NOMO-1 treated with dmso at 0.1 percent for 144 hours (cell line): ENCODE measurements around the gene RXFP4.
"Not testable (repeated sequence)": the region's sequence is repeated elsewhere in the genome, so short reads cannot be mapped to it uniquely, and the experiment has no call there.

Experiments
- DNase-seq: peaks from one replicate; lab custom pipeline; 2025; ENCODE audit not compliant: unreplicated experiment; lab: John Stamatoyannopoulos, UW

The RXFP4 gene

DNA sequence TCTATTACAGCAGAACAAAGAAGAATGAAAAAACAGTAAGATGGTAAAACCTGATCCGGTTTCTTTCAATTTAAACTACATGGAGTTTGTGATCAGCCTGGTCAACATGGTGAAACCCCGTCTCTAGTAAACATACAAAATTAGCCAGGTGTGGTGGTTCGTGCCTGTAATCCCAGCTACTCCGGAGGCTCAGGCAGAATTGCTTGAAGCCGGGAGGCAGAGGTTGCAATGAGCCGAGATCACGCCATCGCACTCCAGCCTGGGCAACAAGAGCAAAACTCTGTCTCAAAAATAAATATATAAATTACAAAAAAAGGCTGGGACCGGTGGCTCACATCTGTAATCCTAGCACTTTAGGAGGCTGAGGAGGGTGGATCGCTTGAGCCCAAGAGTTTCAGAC is 10.7 kb upstream of the RXFP4 start:
- DNase-seq, result not testable (repeated sequence)

DNA sequence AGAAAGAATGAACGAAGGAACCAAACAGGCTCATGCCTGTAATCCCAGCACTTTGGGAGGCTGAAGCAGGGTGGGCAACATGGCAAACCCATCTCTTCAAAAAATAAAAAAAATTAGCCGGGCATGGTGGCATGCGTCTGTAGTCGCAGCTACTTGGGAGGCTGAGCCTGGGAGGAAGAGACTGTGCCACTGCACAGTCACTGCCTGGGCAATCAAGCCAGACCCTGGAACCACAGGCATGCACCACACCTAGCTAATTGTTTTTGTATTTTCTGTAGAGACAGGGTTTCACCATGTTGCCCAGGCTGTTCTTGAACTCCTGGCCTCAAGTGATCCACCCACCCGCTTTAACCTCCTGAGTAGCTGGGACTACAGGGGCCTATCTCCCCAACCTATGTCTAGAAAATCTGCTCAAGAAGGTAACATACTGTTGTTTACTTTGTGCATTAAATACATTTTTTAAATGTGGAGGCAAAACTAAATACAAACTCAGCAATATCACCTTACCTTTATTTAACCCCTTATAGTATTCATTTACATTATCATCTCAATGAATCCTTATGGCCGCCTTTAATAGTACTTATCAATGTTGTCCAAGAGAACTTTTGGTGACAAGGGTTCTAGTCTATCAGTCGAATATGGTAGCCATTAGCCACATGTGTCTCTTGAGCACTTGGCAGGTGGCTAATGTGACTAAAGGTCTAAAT is 10.0 kb upstream of the RXFP4 start:
- DNase-seq, result no peak

DNA sequence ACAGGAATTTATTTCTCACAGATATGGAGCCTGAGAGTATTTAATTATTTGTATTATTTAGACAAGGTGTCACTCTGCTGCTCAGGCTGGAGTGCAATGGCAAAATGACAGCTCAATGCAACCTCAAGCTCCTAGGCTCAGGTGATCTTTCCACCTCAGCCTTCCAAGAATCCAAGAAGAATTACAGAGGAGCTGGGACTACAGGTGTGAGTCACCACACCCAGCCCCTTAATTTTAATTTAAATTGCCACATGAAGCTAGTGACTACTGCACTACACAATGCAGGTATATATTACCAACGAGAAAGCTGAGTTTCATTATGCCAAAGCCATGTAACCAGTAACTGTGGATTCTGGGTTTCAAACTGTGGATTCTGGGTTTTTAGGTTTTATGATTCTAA is 9.4 kb upstream of the RXFP4 start:
- DNase-seq, result no peak

DNA sequence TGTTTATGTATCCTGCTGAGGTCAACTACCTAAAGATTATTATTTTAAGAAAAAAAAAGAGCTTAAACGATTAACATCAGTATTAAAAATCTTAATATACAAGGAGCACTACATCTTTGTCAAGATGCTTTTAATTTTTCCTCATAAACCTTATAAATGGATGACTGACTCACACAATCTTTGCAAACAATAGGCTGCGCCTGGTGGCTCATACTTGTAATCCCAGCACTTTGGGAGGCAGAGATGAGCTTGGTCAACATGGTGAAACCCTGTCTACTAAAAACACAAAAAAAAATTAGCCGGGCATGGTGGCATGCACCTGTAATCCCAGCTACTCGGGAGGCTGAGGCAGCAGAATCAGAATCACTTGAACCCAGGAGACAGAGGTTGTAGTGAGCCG is 9.0 kb upstream of the RXFP4 start:
- DNase-seq, result no peak

DNA sequence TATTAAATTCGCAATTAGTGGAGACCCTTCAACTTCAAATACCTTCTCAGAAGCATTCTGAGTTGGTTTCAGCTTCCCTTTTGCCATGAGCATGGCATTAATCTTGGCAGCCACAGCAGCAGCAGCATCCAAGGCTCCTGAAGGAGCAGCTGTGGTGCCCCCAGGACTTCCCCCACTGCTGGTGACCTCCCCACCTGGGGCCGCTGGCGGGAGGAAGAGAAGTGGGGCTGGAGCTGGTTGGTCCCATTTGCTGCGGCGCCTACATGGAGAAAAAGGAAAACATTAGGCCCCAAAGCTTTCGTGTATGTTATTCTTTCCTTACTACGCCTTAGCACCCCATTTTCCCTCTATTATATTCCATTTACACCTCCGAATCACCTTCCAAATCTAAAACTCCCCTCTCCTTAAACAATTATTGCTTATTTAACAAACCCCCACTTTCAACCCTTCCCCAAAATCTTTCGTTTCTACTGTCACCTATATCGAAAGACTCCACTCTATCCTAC is 7.8 kb upstream of the RXFP4 start:
- DNase-seq, result no peak

DNA sequence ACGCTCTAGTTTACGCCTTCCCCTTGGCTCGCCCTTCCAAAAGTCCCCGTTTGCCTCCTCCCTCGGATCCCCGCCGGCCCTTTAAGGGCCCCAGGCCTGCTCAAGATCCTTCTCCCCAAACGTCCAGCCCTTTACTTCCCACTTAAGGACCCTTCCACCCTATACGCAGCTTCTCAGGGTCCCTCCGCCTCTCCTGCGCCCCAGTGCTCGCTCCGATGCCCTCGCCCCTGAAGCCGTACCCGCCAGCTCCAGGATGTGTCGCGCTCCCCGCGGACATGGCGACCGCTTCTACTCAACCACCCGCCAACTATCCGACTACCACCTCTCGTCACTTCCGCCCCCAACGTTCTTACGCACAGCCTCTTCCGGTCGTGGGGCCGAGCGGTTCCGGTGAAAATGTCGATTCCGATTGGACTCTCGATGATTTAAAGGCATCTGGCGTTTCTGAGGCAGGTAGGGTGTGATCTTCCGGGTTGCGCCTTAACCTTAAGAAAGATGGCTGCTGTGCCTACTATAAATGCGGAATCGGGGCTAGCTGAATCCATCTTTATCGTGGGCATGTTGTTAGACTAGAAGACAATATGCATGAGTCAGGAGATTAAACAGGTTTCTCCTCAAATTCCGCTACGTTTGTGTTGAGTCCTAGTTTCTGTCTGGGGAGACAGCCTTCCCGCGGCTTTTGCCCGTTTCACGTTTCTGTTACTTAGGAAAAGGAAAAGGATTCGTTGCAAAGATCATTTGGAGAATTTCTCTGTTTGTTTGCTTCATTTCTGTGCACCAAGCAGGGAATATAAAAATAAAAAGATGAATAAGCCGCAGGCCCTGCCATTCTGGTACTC is 7.1 kb upstream of the RXFP4 start, which contains the start of gene KHDC4:
KHDC4 (minus strand) TSS at position 317 of the 839 bp plus-strand sequence; CDS start at position 277, 40 bp downstream.
- DNase-seq, result peak; percentile 99

DNA sequence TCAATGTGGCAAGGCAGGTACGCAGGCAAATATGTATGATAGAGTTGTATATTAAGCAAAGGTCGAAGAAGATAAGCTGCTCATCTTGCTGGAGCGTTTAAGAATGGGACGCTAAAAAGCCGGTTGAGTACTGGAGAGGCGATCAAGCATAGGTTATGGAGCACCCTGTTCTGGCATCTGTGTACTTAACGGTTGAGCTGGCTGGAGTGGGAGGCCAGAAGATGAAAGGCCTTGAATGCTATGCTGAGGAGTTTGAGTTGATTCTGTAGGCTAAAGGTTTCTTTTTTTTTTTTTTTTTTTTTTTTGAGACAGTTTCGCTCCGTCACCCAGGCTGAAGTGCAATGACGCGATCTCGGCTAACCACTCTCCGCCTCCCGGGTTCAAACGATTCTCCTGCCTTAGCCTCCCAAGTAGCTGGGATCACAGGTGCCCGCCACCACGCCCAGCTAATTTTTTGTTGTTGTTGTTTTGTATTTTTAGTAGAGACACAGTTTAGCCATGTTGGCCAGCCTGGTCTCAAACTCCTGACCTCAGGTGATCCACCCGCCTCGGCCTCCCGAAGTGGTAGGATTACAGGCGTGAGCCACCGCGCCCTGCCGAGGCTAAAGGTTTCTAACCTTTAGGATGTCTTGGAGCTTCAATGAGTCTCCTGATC is 6.4 kb upstream of the RXFP4 start:
- no peak for DNase-seq

DNA sequence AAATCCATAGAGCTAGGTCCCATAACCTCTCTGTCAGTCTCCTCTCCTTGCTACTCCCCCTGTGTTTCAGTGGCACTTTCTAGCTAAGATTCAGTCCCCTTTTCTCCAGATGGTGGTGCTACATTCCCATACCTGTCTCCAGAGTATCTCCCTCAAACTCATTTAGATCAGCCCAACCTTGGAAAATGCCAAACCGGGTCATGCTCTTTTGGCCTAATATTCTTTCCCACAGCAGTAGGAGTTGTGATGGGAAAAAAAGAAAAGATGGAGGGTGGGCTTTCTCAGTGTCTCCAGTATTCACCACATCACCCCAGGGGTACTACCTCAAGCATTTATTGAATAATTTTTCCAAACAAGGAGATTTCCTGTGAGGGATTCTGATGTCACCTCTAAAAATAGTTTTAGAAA is 3.2 kb upstream of the RXFP4 start:
- DNase-seq, result peak; percentile 21

DNA sequence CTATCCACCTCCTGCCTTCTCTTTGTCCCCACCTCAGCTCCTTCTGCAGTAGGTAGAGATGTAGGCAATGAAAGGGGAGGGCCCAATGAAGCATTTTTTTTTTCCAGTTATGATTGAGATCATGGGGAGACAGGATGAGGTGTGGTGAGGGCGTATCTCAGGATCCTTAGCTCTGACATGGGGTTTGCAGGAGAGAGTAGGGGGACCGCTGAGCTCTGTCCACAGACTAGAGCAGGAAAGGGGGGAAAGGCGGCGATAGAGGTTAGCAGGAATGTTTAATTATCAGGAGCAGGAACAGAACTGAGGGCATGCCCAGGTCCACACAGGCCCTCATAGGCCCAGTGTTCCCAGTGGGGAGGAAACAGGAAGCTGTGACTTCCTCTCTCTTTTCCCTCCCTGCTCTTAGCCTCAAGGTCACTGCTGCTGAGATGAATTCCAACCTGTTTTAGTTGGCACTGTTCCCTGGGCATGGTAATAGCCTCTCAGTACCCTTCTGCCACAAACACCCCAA is 901 bp upstream of the RXFP4 start:
- no peak for DNase-seq

DNA sequence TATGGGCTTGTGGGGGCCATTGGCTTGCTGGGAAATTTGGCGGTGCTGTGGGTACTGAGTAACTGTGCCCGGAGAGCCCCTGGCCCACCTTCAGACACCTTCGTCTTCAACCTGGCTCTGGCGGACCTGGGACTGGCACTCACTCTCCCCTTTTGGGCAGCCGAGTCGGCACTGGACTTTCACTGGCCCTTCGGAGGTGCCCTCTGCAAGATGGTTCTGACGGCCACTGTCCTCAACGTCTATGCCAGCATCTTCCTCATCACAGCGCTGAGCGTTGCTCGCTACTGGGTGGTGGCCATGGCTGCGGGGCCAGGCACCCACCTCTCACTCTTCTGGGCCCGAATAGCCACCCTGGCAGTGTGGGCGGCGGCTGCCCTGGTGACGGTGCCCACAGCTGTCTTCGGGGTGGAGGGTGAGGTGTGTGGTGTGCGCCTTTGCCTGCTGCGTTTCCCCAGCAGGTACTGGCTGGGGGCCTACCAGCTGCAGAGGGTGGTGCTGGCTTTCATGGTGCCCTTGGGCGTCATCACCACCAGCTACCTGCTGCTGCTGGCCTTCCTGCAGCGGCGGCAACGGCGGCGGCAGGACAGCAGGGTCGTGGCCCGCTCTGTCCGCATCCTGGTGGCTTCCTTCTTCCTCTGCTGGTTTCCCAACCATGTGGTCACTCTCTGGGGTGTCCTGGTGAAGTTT is 550 bp downstream of the RXFP4 start:
- no peak for DNase-seq

DNA sequence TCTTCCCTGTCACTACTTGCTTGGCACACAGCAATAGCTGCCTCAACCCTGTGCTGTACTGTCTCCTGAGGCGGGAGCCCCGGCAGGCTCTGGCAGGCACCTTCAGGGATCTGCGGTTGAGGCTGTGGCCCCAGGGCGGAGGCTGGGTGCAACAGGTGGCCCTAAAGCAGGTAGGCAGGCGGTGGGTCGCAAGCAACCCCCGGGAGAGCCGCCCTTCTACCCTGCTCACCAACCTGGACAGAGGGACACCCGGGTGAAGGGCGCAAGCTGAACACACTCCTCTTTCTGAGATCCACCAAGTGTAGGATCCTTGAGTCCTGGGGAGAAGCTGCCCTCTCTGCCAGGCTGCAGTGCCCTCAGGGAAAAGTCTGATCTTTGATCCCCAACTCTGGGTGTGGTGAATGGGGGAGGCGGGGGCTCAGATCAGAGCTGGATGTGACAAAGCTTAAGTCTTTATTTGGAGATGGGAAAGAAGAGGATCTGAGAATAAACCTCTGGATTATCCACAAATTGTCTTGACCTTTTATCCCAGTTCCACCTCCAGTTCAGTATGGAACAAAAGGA is 1.2 kb downstream of the RXFP4 start:
- DNase-seq, result no peak

DNA sequence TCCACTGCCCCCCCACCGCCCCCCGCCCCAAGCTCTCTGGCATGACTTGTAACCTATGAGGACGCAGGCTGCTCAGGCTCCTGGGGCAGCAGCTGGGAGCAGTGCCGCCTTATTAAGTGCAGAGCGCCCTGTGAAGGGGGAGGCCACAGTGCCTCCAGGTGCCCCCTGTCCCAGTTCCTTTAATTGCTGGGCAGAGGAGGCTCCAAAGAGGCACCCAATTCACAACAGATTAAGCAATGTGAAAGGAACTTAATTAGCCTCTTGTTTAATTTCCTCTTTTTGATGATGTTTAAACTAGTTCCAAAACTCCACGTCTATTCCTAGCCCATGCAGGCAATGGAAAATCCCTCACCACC is 3.0 kb downstream of the RXFP4 start:
- peak; percentile 12 for DNase-seq

DNA sequence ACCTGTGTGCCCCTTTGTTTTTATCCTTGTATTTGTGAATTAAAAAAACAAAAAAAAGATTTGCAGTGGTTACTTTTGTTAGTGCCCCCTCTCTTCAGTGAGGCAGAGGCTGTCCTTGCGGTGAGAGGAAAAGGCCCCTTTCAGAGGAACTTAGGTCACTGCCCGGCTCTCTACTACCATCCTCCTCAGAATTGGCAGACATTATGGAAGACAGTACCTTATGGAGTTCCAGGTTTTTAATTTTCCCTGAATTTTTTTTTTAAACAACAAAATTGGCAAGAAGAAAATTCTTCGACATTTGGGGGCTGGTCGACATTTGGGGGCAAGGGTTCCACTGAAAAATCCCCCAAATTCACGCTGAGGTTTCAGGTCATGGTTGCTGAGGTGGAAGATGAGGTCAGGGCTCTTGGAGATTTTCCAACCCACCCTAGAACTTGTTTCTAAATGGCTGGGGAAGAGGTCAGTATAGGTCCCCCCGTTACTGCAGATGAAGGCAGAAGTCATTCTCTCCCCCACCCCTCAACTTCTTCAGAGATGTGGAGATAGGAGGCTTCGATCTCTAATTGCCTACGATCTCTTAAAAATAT is 5.3 kb downstream of the RXFP4 start:
- no peak for DNase-seq

DNA sequence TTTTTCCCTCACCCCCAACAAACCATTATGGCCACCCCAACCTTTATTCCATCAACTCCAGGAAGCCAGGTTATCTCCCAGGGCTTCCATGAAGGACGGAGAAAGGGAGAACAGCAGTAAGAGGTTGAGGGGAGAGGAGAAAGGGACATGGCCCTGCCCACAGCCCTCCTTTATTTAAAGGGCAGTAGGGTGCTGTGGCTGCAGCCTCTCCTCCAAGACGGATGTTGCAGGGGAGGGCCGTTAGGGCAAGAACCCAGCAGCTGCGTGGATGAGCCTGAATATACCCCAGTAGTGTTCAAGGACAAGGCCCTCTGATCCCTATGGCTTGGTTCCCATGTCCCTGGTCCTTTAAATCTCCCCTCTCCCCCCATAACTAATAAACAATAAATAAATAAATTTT is 5.9 kb downstream of the RXFP4 start:
- DNase-seq, result no peak

DNA sequence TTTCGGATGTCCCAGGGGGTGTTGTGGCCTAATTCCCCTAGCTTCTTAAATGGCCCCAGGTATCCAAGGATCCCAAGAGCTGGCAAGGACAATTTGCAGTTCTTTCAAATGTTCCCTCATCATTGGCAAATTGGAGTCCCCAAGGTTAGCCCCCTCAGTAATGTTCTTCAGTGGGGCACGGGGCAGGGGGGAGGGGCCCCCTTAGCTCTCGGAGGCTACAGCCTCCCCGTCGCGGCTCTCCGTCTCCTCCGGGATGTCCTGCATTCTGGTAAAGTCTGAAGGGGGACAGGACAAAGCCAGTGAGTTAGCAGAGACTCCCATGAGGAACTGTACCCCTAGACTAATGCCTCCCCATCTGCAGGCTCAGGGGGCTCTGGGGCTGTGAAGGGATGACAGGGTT is 6.3 kb downstream of the RXFP4 start:
- no peak for DNase-seq

DNA sequence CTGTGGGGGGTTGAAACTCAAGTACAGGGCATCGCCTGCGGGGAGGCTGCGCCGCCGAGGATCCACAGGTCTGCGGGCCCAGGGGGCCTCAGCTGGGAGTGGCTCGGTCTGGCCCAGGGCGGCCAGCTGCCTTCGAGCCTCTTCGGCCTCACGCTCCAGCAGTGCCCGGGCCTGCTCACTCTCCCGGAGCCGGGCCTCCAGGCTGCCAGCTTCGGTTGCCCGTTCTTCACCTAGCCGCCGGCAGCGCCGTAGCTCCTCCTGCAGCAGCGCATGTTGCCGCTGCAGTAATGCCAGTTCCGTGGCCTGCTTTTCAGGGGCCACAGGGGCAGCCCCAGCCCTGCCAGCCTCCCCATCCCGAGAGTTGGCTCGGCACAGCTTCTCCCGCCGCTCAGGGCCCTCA is 9.4 kb downstream of the RXFP4 start:
- DNase-seq, result no peak

DNA sequence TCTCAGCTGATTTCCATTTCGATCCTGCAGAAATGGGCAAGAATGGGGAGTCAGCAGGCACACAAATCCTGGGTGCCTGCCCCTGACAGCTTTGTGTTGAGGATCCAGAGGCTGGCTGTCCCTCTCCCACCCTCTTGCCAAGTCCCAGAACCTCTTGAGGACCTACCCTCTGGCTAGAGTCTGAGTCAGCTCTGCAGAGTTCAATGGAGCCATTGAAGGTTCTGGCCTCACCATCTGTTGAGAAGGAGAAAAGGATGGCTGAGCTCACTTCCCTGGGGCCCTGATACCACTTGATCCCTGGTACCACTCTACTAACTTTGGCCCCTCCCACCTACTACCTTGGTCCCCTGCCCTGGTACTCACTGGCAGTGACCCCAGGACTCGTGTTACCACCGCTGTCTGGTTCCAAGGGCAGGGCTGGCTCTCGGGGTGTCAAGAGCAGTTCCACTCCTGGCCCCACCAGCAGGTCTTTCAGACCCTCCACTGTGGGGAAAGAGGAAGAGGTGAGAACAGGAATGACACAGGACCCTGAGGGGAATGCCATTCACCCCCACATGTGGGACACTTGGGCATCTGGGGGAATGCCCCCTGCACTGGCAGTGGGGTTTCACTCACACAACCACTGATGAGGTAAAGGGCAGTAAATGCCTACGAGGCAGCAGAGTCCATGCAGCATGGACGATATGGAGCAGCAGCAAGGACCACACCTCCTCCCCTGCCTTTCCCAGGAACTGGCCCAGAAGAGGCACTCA is 10.5 kb downstream of the RXFP4 start:
- DNase-seq, result no peak

DNA sequence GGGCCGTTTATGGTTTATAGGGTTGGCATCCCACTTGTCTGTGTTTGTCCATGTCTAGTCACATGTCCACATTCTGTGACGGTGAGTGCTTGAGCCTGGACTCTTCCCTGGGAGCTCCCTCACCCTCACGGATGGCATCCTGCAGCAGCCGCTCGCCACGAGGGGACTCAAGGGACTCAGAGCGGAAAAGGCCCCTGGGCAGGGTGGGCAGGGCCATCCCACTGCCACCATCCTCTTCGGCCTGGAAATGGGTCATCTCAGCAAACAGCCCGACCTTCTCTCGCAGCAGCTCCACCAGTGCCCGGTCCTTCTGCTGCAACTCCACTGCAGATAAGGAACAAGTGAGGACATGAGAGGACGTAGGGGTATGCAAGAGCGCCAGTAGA is 11.1 kb downstream of the RXFP4 start:
- DNase-seq, result no peak

DNA sequence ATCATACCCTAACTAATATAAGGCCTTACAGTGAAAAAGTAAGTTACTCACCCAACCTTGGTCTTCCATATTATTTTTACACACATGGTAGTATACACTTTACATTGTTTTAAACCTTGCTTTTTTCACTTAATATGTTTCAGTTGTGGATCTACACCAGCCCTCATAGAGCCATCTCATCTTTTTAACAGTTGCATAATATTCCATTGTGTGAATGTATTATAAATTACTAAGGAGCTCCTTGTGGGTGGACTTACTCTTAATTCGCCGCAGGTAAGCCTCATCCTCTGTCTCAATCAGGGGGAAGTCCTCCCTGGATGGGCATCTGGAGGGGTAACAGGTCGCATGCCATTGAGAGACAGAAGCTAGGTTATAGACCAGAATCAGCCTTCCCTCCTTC is 13.2 kb downstream of the RXFP4 start:
- no peak for DNase-seq
